Measurements from ENCODE around the gene FAM3D. TPM values are rescaled to one million over a fixed set of nuclear protein-coding genes. Genes with fewer than 3 reads are reported as not detected.

Gene FAM3D
- total and polyA plus RNA-seq, 10 of the 15 experiments (the other 5 are each of a cell fraction or from before 2014, with no cell fraction given) = 0.04 to 0.07 TPM; not detected in 8

DNA sequence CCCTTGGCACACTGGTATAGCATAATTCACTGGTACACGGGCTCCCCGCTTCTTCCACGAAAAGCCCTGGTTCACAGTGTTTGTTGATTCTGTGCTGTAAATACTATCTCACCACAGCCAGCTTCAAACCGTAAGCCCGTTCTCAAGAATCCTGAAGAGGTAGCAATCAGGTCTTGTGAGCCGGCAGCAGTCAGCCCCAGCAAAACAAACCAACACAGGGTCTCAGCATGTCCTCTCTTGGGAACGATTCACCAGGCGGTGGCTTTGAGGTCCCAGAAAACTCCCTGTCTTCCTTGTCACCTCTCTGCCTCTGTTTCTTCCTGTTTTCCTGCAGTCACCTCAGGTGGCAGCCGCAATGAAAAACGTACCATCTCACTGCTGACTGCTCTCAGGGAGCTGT is 19.1 kb upstream of the FAM3D start:
- no peak for DNase-seq (ENCODE audit: low read depth, low spot score)
- intact Hi-C loops (cut with micrococcal nuclease; ENCODE audit: unreplicated experiment) = no loop called here
- Histone ChIP-seq H3K27ac (ENCODE audit: control insufficient read depth, insufficient read depth) (no peak overlapping the region), H3K9me3 (replicated peaks; ENCODE audit: control insufficient read depth, insufficient read depth, low read length) (no peaks in the 10 kb centered on the region; the same call in 2 of the 3 replicates), H3K4me3 (no peak overlapping the region), H3K4me1 (ENCODE audit: control insufficient read depth, insufficient read depth, low read length) (no peaks in the 10 kb centered on the region), H2AFZ (ENCODE audit: control insufficient read depth, low read depth, low read length) (no peak overlapping the region), H3K36me3 (ENCODE audit: control insufficient read depth in 2 of 2, insufficient read depth in 2 of 2, low read length in 1 of 2) (no peaks in the 10 kb centered on the region), H4K20me1 (ENCODE audit: control insufficient read depth, insufficient read depth) (no peaks in the 10 kb centered on the region), H3K27me3 (replicated peaks in 1 of 2; ENCODE audit: control insufficient read depth in 2 of 2, insufficient read depth in 2 of 2, low read length in 1 of 2) (no peaks in the 10 kb centered on the region), H3K79me2 (ENCODE audit: control insufficient read depth, insufficient read depth, low read length) (no peaks in the 10 kb centered on the region), H3K4me2 (ENCODE audit: control insufficient read depth, insufficient read depth) (no peak overlapping the region), H3K9ac (ENCODE audit: control insufficient read depth, insufficient read depth, low read length) (no peak overlapping the region)
- no peak for ATAC-seq
- ChIA-PET POLR2A (no interaction called here), SMC1A (ENCODE audit: uncharacterized antibody, unreplicated experiment) (no interaction called here), RAD21 (ENCODE audit: unreplicated experiment) (no interaction called here), CTCF (no interaction called here)
- no TSS peak for BruUV-seq (replicated peaks)
- 63% methylated on average over 10 of the region's 10 CpGs for WGBS (ENCODE audit: insufficient coverage, insufficient replicate concordance, low lambda C conversion rate, missing lambda C conversion rate)
- FAIRE-seq = no peak
- in situ Hi-C loops (cut with MboI) = no loop called here
- TF ChIP-seq SIX5 (IDR thresholded peaks at IDR 0.05; ENCODE audit: low read depth, low read length, severe bottlenecking) (no peak), SMAD5 (IDR thresholded peaks at IDR 0.05; ENCODE audit: low read depth) (no peak), EP300 (IDR thresholded peaks at IDR 0.05; ENCODE audit: borderline replicate concordance in 1 of 2, control insufficient read depth in 1 of 2, low read depth in 2 of 2, low read length in 2 of 2) (no peak), MYC (IDR thresholded peaks at IDR 0.05; ENCODE audit: insufficient read depth, insufficient read length, insufficient replicate concordance, low read length, severe bottlenecking) (no peak), IRF3 (IDR thresholded peaks at IDR 0.05) (no peak)
- TF ChIP-seq, protein P1, sequence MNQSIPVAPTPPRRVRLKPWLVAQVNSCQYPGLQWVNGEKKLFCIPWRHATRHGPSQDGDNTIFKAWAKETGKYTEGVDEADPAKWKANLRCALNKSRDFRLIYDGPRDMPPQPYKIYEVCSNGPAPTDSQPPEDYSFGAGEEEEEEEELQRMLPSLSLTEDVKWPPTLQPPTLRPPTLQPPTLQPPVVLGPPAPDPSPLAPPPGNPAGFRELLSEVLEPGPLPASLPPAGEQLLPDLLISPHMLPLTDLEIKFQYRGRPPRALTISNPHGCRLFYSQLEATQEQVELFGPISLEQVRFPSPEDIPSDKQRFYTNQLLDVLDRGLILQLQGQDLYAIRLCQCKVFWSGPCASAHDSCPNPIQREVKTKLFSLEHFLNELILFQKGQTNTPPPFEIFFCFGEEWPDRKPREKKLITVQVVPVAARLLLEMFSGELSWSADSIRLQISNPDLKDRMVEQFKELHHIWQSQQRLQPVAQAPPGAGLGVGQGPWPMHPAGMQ (IDR thresholded peaks at IDR 0.05; ENCODE audit: borderline replicate concordance) = no peak
- TF ChIP-seq, protein P2, sequence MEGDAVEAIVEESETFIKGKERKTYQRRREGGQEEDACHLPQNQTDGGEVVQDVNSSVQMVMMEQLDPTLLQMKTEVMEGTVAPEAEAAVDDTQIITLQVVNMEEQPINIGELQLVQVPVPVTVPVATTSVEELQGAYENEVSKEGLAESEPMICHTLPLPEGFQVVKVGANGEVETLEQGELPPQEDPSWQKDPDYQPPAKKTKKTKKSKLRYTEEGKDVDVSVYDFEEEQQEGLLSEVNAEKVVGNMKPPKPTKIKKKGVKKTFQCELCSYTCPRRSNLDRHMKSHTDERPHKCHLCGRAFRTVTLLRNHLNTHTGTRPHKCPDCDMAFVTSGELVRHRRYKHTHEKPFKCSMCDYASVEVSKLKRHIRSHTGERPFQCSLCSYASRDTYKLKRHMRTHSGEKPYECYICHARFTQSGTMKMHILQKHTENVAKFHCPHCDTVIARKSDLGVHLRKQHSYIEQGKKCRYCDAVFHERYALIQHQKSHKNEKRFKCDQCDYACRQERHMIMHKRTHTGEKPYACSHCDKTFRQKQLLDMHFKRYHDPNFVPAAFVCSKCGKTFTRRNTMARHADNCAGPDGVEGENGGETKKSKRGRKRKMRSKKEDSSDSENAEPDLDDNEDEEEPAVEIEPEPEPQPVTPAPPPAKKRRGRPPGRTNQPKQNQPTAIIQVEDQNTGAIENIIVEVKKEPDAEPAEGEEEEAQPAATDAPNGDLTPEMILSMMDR (IDR thresholded peaks at IDR 0.05 in 2 of 3, conservative IDR thresholded peaks at IDR 0.05 in 1 of 3; ENCODE audit: control insufficient read depth in 2 of 3, extremely low read depth in 1 of 3, insufficient read depth in 1 of 3, low read depth in 3 of 3, low read length in 3 of 3) = no peak
